H1 (cell line): ENCODE results near the gene SPIRE1. TPM values are rescaled to one million over a fixed set of nuclear protein-coding genes. Genes with fewer than 3 reads are reported as not detected.

Source experiments
- CTCF ChIA-PET: fragments of 300-600 bp; sonication (Branson Sonifier 250); formaldehyde crosslinking; loops from one replicate; lab custom pipeline; 2021; ENCODE audit not compliant: partially characterized antibody; lab: Charles Lee
- POLR2A ChIA-PET: fragments of 300-600 bp; sonication (Branson Sonifier 250); formaldehyde crosslinking; loops from one replicate; lab custom pipeline; 2021; ENCODE audit warnings: inconsistent platforms; ENCODE audit not compliant: partially characterized antibody; lab: Charles Lee
- DNase-seq, 2 experiments: peaks; one replicate each; pipeline versions ENCODE4 v3.0.0 to v3.0.0-alpha.2; 2010 to 2022; ENCODE audit warnings: low spot score in 2 of 2, low read depth in 1 of 2, mixed read lengths in 1 of 2
- FAIRE-seq: peaks from 2 replicates; lab custom pipeline; 2011; peaks lifted over from hg19 to GRCh38; lab: Jason Lieb, UNC
- H2AFZ ChIP-seq: 2 replicates; pipeline ENCODE4 v1.8.1; 2012; ENCODE audit warnings: low read length, inconsistent platforms
- H2AK5ac ChIP-seq: 2 replicates; pipeline ENCODE4 v1.6.1; 2013; ENCODE audit warnings: low read depth, low read length
- H2BK120ac ChIP-seq: replicated peaks from 2 replicates; pipeline ENCODE3; 2013; ENCODE audit warnings: low read depth, low read length, inconsistent platforms
- H2BK12ac ChIP-seq: 2 replicates; pipeline ENCODE4 v1.6.1; 2013; ENCODE audit warnings: low read depth, low read length
- H2BK15ac ChIP-seq: 2 replicates; pipeline ENCODE4 v1.6.1; 2013; ENCODE audit warnings: low read length
- H2BK20ac ChIP-seq: 2 replicates; pipeline ENCODE4 v1.6.1; 2013; ENCODE audit warnings: low read length
- H2BK5ac ChIP-seq: 2 replicates; pipeline ENCODE4 v1.6.1; 2013; ENCODE audit warnings: low read depth, low read length
- H3K14ac ChIP-seq: 2 replicates; pipeline ENCODE4 v1.6.1; 2013; ENCODE audit warnings: inconsistent platforms; ENCODE audit not compliant: insufficient read length
- H3K18ac ChIP-seq: 2 replicates; pipeline ENCODE4 v1.6.1; 2013; ENCODE audit warnings: low read length; ENCODE audit errors: extremely low read depth
- H3K23ac ChIP-seq: 2 replicates; pipeline ENCODE4 v1.6.1; 2013; ENCODE audit warnings: inconsistent platforms; ENCODE audit not compliant: insufficient read length
- H3K23me2 ChIP-seq: 2 replicates; pipeline ENCODE4 v1.6.1; 2013; ENCODE audit warnings: low read depth, low read length
- H3K27ac ChIP-seq: 2 replicates; pipeline ENCODE4 v1.6.1; 2011; ENCODE audit warnings: low read depth, low read length, inconsistent platforms
- H3K27me3 ChIP-seq, 4 experiments: replicated peaks in 1 of 4; 1 replicate in 1 of 4; 2 replicates in 3 of 4; pipeline versions ENCODE4 v1.6.1 to v1.8.1; 2011 to 2013; ENCODE audit warnings: low read length in 3 of 4, mild to moderate bottlenecking in 3 of 4, inconsistent platforms in 2 of 4, mixed read lengths in 2 of 4, moderate library complexity in 1 of 4; ENCODE audit not compliant: control insufficient read depth in 3 of 4, insufficient read depth in 3 of 4; ENCODE audit errors: extremely low read depth in 1 of 4
- H3K36me3 ChIP-seq, 4 experiments: 2 replicates each; pipeline versions ENCODE4 v1.6.1 to v1.8.1; 2011 to 2013; ENCODE audit warnings: mild to moderate bottlenecking in 4 of 4, low read length in 3 of 4, moderate library complexity in 2 of 4, control low read depth in 1 of 4, inconsistent platforms in 1 of 4; ENCODE audit not compliant: insufficient read depth in 4 of 4, control insufficient read depth in 2 of 4
- H3K4ac ChIP-seq: replicated peaks from 2 replicates; pipeline ENCODE3; 2013; ENCODE audit warnings: low read length, low read depth, mixed read lengths, inconsistent platforms; ENCODE audit not compliant: insufficient read length
- H3K4me1 ChIP-seq, 4 experiments: replicated peaks in 1 of 4; 1 replicate in 1 of 4; 2 replicates in 3 of 4; pipeline versions ENCODE4 v1.6.1 to v1.8.1; 2011 to 2013; ENCODE audit warnings: low read length in 3 of 4, inconsistent platforms in 2 of 4, mixed read lengths in 1 of 4; ENCODE audit not compliant: insufficient read depth in 4 of 4, control insufficient read depth in 3 of 4
- H3K4me2 ChIP-seq, 2 experiments: 2 replicates each; pipeline versions ENCODE4 v1.6.1 to v1.8.1; 2011 to 2013; ENCODE audit warnings: low read depth in 2 of 2, low read length in 2 of 2, control low read depth in 1 of 2, inconsistent platforms in 1 of 2, mild to moderate bottlenecking in 1 of 2; ENCODE audit not compliant: insufficient read depth in 1 of 2
- H3K4me3 ChIP-seq, 4 experiments: fragments of 200-600, 300-600 bp in 1 of 4; sonication (generic), shearing (Covaris generic), sonication (Bioruptor Twin) in 1 of 4; 2 replicates each; pipeline versions ENCODE4 v1.5.1 to v1.8.1; 2011 to 2016; ENCODE audit warnings: low read length in 4 of 4, low read depth in 3 of 4, control low read depth in 2 of 4, inconsistent platforms in 2 of 4, mild to moderate bottlenecking in 2 of 4, mixed read lengths in 1 of 4, moderate library complexity in 1 of 4; ENCODE audit not compliant: insufficient read depth in 2 of 4; ENCODE audit errors: extremely low read depth in 1 of 4
- H3K56ac ChIP-seq: replicated peaks from 2 replicates; pipeline ENCODE3; 2013; ENCODE audit warnings: low read depth, mild to moderate bottlenecking, mixed read lengths, low read length, inconsistent platforms; ENCODE audit not compliant: insufficient read length
- H3K79me1 ChIP-seq: 2 replicates; pipeline ENCODE4 v1.6.1; 2013; ENCODE audit warnings: low read depth, low read length, control low read depth
- H3K79me2 ChIP-seq, 2 experiments: 2 replicates each; pipeline versions ENCODE4 v1.6.1 to v1.8.1; 2012 to 2013; ENCODE audit warnings: low read length in 2 of 2, mild to moderate bottlenecking in 2 of 2, inconsistent platforms in 1 of 2; ENCODE audit not compliant: insufficient read depth in 2 of 2, control insufficient read depth in 1 of 2
- H3K9ac ChIP-seq, 4 experiments: replicated peaks in 1 of 4; 1 replicate in 1 of 4; 2 replicates in 3 of 4; pipeline versions ENCODE4 v1.6.1 to v1.8.1; 2011 to 2013; ENCODE audit warnings: low read depth in 3 of 4, low read length in 3 of 4, control low read depth in 2 of 4, mild to moderate bottlenecking in 2 of 4, moderate library complexity in 2 of 4, inconsistent platforms in 1 of 4; ENCODE audit errors: extremely low read depth in 1 of 4
- H3K9me3 ChIP-seq, 2 experiments: 2 replicates each; pipeline versions ENCODE4 v1.6.1 to v1.8.1; 2012 to 2013; ENCODE audit warnings: mild to moderate bottlenecking in 2 of 2, moderate library complexity in 2 of 2, control low read depth in 1 of 2, inconsistent platforms in 1 of 2, low read depth in 1 of 2, low read length in 1 of 2, mixed read lengths in 1 of 2; ENCODE audit not compliant: insufficient read depth in 2 of 2
- H4K20me1 ChIP-seq, 2 experiments: replicated peaks in 1 of 2; 2 replicates each; pipeline versions ENCODE3 to v1.8.1; 2011 to 2013; ENCODE audit warnings: inconsistent platforms in 2 of 2, low read length in 2 of 2, mild to moderate bottlenecking in 1 of 2; ENCODE audit not compliant: insufficient read depth in 2 of 2, control insufficient read depth in 1 of 2
- H4K5ac ChIP-seq: 2 replicates; pipeline ENCODE4 v1.6.1; 2013; ENCODE audit warnings: low read length, low read depth, mixed read lengths, inconsistent platforms; ENCODE audit not compliant: insufficient read length
- H4K8ac ChIP-seq: 2 replicates; pipeline ENCODE4 v1.8.0; 2013; ENCODE audit warnings: mild to moderate bottlenecking, moderate library complexity, low read length, inconsistent platforms; ENCODE audit not compliant: insufficient read depth; ENCODE audit errors: extremely low read depth
- H4K91ac ChIP-seq: replicated peaks from 2 replicates; pipeline ENCODE3; 2013; ENCODE audit warnings: low read length, mixed read lengths, inconsistent platforms; ENCODE audit not compliant: insufficient read length
- PHF8 ChIP-seq: fragments of 200-600 bp; sonication (generic); conservative IDR thresholded peaks from 2 replicates; pipeline ENCODE4 v1.7.1; 2012; ENCODE audit warnings: low read depth, mild to moderate bottlenecking, inconsistent platforms, low read length, moderate library complexity
- WGBS, 2 experiments: shearing (Covaris generic) in 1 of 2; methylation state at CpG; one replicate each; pipeline versions ENCODE4 v1.1.6 to v1.1.7; 2013 to 2015; ENCODE audit warnings: low lambda C conversion rate in 2 of 2, mixed read lengths in 2 of 2, inconsistent platforms in 1 of 2, low coverage in 1 of 2, missing lambda C conversion rate in 1 of 2; ENCODE audit not compliant: insufficient replicate concordance in 2 of 2, insufficient coverage in 1 of 2, insufficient read length in 1 of 2; ENCODE audit errors: extremely low coverage in 1 of 2, missing lambda C conversion rate in 1 of 2; 5-methylcytosine and 5-hydroxymethylcytosine counted together
- polyA plus RNA-seq, 7 experiments: library from polyadenylated mRNA; depleted of rRNA in 3 of 7; stranded (reverse) in 5 of 7; unstranded in 2 of 7; fragments of >200 nt in 5 of 7; fragments of 200-250 nt in 2 of 7; gene quantifications; 1 replicate in 5 of 7; 2 replicates in 1 of 7; 4 replicates in 1 of 7; pipeline versions ENCODE4 v1.2.1 to v1.2.3, GENCODE V29; 2011 to 2013; ENCODE audit warnings: missing spikeins in 2 of 7, mixed read lengths in 2 of 7
- total RNA-seq: library from RNA; stranded (reverse); fragmentation: NEBNext Ultra II Directional; extraction: Animal tissue kit (Norgen Biotek cat#: 25700); gene quantifications from 2 replicates; pipeline ENCODE4 v1.2.1, GENCODE V29; 2021

The SPIRE1 gene
- total and polyA plus RNA-seq, 2 of the 8 experiments (the other 6 are each of a cell fraction or from before 2014, with no cell fraction given), result 6.0 to 21.5 TPM

DNA sequence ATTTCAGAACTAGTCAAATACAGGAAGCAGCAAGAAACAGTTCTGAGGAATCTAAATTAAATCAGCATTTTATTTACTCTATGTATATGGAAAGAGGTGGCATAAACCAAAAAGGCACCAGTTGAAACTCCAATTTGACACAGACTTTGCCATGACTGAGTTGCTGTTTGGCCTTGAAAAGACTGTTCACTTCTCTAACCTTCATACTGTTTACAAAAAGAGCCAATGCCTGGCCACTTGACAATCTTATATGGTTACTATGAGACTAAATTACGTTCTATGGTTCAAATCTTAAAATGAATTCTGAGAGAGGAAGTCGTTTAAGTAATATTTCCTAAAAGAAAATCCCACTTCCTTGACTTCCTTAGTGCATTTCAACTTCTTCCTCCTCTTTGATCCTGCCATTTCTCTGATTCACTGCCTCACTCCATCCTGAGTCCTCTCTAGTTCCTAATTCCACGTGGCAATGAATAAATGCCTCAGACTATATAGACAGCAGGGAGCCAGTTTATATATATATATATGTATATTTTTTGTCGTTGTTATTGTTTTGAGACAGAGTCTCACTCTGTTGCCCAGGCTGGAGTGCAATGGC lies 31.4 kb upstream of the SPIRE1 start:
- ChIA-PET POLR2A (no interaction called here), CTCF (no interaction called here)
- no peak overlapping the region for H2BK15ac ChIP-seq
- no peak overlapping the region for H4K91ac ChIP-seq
- H2BK12ac ChIP-seq, result no peak overlapping the region
- no peak overlapping the region for H3K18ac ChIP-seq
- no peak overlapping the region for H2BK120ac ChIP-seq
- peaks cover 0 to 21% (median 2%) of the 10 kb centered on the region in 4 experiments; a peak in 4 of 8 replicates for H3K36me3 ChIP-seq
- FAIRE-seq (no peak), DNase-seq (no peak)
- no peaks in the 10 kb centered on the region for H3K23me2 ChIP-seq
- no peak overlapping the region for H4K8ac ChIP-seq
- 89% methylated on average over 4 of the region's 4 CpGs; no CpG with 5 or more reads in 1 of the 2 experiments for WGBS, 2 experiments
- no peaks in the 10 kb centered on the region for H3K9me3 ChIP-seq
- no peak for TF ChIP-seq PHF8
- H2BK20ac ChIP-seq, result no peak overlapping the region
- H3K27ac ChIP-seq, result no peak overlapping the region
- H3K4ac ChIP-seq, result no peak overlapping the region
- H3K9ac ChIP-seq, result no peak overlapping the region
- no peak overlapping the region for H3K14ac ChIP-seq
- H4K20me1 ChIP-seq, result no peaks in the 10 kb centered on the region
- H2BK5ac ChIP-seq, result no peak overlapping the region
- H3K56ac ChIP-seq, result no peak overlapping the region
- H3K27me3 ChIP-seq, result no peaks in the 10 kb centered on the region
- H3K4me3 ChIP-seq, result no peak overlapping the region
- H3K23ac ChIP-seq, result no peak overlapping the region
- no peaks in the 10 kb centered on the region for H3K79me1 ChIP-seq
- H2AK5ac ChIP-seq, result no peak overlapping the region
- H4K5ac ChIP-seq, result no peak overlapping the region
- H2AFZ ChIP-seq, result no peak overlapping the region
- H3K4me1 ChIP-seq, result no peaks in the 10 kb centered on the region
- H3K4me2 ChIP-seq, result no peak overlapping the region
- no peaks in the 10 kb centered on the region for H3K79me2 ChIP-seq
